Endodermal cell (in vitro differentiated cells): ENCODE measurements around the gene SPHK1. TPM values are rescaled to one million over a fixed set of nuclear protein-coding genes. Genes with fewer than 3 reads are reported as not detected.

Experiments
- DNase-seq: peaks from one replicate; pipeline ENCODE4 v3.0.0-alpha.2; 2017
- H3K27ac ChIP-seq: 2 replicates; pipeline ENCODE4 v1.5.1; 2013; ENCODE audit warnings: mild to moderate bottlenecking, low read depth, low read length, moderate library complexity
- H3K27me3 ChIP-seq: 2 replicates; pipeline ENCODE4 v1.6.1; 2013; ENCODE audit warnings: mild to moderate bottlenecking, low read length, moderate library complexity; ENCODE audit not compliant: insufficient read depth, control insufficient read depth, poor library complexity, severe bottlenecking
- H3K36me3 ChIP-seq: 2 replicates; pipeline ENCODE4 v1.7.0; 2013; ENCODE audit warnings: mild to moderate bottlenecking, low read length, moderate library complexity; ENCODE audit not compliant: control insufficient read depth, insufficient read depth
- H3K4me1 ChIP-seq: one replicate; pipeline ENCODE4 v1.7.0; 2013; ENCODE audit warnings: low read length; ENCODE audit not compliant: control insufficient read depth, insufficient read depth
- H3K4me3 ChIP-seq: 2 replicates; pipeline ENCODE4 v1.5.1; 2013; ENCODE audit warnings: mild to moderate bottlenecking, low read length, moderate library complexity
- H3K9ac ChIP-seq: 2 replicates; pipeline ENCODE4 v1.6.1; 2013; ENCODE audit warnings: mild to moderate bottlenecking, low read length, moderate library complexity; ENCODE audit not compliant: poor library complexity, severe bottlenecking; ENCODE audit errors: extremely low read depth
- H3K9me3 ChIP-seq: 2 replicates; pipeline ENCODE4 v1.6.1; 2013; ENCODE audit warnings: mild to moderate bottlenecking, low read length, moderate library complexity; ENCODE audit not compliant: control insufficient read depth
- H3K27ac Mint-ChIP-seq: 2 replicates; pipeline ENCODE4 v1.8.0; 2020; ENCODE audit warnings: mixed read lengths
- H3K27me3 Mint-ChIP-seq: 2 replicates; pipeline ENCODE4 v1.8.0; 2021; ENCODE audit warnings: mild to moderate bottlenecking, mixed read lengths; ENCODE audit not compliant: insufficient read depth
- H3K36me3 Mint-ChIP-seq: 2 replicates; pipeline ENCODE4 v1.8.0; 2020; ENCODE audit warnings: low read depth, mixed read lengths
- H3K4me1 Mint-ChIP-seq: 2 replicates; pipeline ENCODE4 v1.8.0; 2020; ENCODE audit warnings: mixed read lengths
- H3K4me3 Mint-ChIP-seq: 2 replicates; pipeline ENCODE4 v1.8.0; 2020; ENCODE audit warnings: mild to moderate bottlenecking, moderate library complexity, mixed read lengths
- H3K9me3 Mint-ChIP-seq: 2 replicates; pipeline ENCODE4 v1.8.0; 2020; ENCODE audit warnings: mild to moderate bottlenecking, mixed read lengths
- CTCF ChIP-seq: fragments of 200-600 bp; sonication (generic); conservative IDR thresholded peaks from 2 replicates; pipeline ENCODE4 v1.5.0; 2021; ENCODE audit warnings: antibody characterized with exemption, mild to moderate bottlenecking
- WGBS, 2 experiments: methylation state at CpG; one replicate each; pipeline versions ENCODE4 v1.1.5 to v1.1.7; 2013; ENCODE audit warnings: missing lambda C conversion rate in 2 of 2, mixed read lengths in 1 of 2; ENCODE audit not compliant: insufficient coverage in 1 of 2, insufficient read length in 1 of 2; 5-methylcytosine and 5-hydroxymethylcytosine counted together
- total RNA-seq, 2 donors: library from RNA; stranded (reverse); fragmentation: NEBNext Ultra II Directional in 1 of 2; extraction: Animal tissue kit (Norgen Biotek cat#: 25700) in 1 of 2; gene quantifications; 2 replicates in 1 of 2; 3 replicates in 1 of 2; pipeline ENCODE4 v1.2.1, GENCODE V29; 2021

SPHK1 gene
- total RNA-seq, 2 donors from 2014 or later: 1.5 to 1.8 TPM

GRCh38 chr17:76416899-76417298 is 32.5 kb downstream of the SPHK1 start:
- Mint-ChIP-seq H3K4me3 (no peak overlapping the region), H3K4me1 (peaks cover 9% of the 10 kb centered on the region), H3K27me3 (no peaks in the 10 kb centered on the region), H3K36me3 (peaks cover 8% of the 10 kb centered on the region), H3K9me3 (no peaks in the 10 kb centered on the region), H3K27ac (peak overlapping the region; percentile 12)
- WGBS, 2 experiments: 94 to 100% methylated on average over 1 to 4 of the region's 4 CpGs
- H3K36me3 ChIP-seq: peaks cover 10% of the 10 kb centered on the region
- DNase-seq: no peak
- no peaks in the 10 kb centered on the region for H3K27me3 ChIP-seq
- H3K4me3 ChIP-seq: no peak overlapping the region
- H3K9ac ChIP-seq: no peak overlapping the region
- H3K27ac ChIP-seq: no peak overlapping the region
- peaks cover 5% of the 10 kb centered on the region for H3K4me1 ChIP-seq
- no peak for TF ChIP-seq CTCF
- H3K9me3 ChIP-seq: no peaks in the 10 kb centered on the region

- 88 to 94% methylated on average over 8 to 11 of the region's 11 CpGs for WGBS, 2 experiments
- no peak for DNase-seq
- H3K4me1 ChIP-seq: peaks cover 5% of the 10 kb centered on the region
- H3K9ac ChIP-seq: no peak overlapping the region
- no peak overlapping the region for H3K4me3 ChIP-seq
- Mint-ChIP-seq H3K27ac (peak overlapping the region; percentile 28), H3K4me1 (peaks cover 9% of the 10 kb centered on the region), H3K36me3 (peaks cover 6% of the 10 kb centered on the region), H3K4me3 (no peak overlapping the region), H3K9me3 (no peaks in the 10 kb centered on the region), H3K27me3 (no peaks in the 10 kb centered on the region)
- H3K36me3 ChIP-seq: peaks cover 10% of the 10 kb centered on the region
- no peak for TF ChIP-seq CTCF
- no peak overlapping the region for H3K27ac ChIP-seq
- H3K9me3 ChIP-seq: no peaks in the 10 kb centered on the region
- no peaks in the 10 kb centered on the region for H3K27me3 ChIP-seq
Observed at GRCh38 chr17:76417499-76418143, 33.2 kb downstream of the SPHK1 start.

DNA sequence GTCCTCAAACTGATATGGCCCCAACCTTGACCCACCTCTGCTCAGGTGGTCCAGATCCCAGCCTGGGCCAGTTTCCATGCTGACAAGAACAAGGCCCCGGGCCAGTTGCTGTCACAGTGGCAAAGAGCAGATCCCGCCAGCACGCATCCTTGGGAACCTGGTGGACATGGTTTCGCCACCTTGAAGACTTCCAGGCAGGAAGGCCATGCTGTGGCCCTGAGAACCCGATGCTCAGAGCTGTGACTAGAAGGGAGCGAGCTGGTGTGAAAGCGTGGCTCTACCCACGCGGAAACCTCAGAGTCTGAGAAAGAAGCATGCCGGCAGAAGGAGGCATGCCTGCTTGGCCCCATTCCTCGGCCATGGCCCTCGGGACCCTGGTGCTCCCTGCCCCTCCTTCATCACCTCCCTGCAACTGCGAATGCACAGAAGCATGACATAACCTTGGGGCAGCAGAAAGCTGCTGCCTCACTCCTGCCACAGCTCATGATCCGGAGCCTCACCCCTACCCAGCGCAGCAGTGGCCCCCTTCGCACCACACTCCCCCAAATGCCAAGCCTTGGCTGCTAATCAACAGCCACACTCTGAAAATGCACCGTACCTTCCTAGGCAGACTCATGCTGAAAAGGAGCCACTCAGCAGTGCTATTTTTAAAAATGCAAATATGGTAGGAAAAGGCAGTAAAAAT is 35.3 kb downstream of the SPHK1 start:
- no peaks in the 10 kb centered on the region for H3K9me3 ChIP-seq
- WGBS, 2 experiments: 90 to 94% methylated on average over 12 to 17 of the region's 17 CpGs
- peaks cover 1% of the 10 kb centered on the region for H3K4me1 ChIP-seq
- H3K9me3 Mint-ChIP-seq: no peaks in the 10 kb centered on the region
- TF ChIP-seq CTCF: no peak
- H3K4me1 Mint-ChIP-seq: peaks cover 2% of the 10 kb centered on the region
- peaks cover 11% of the 10 kb centered on the region for H3K36me3 Mint-ChIP-seq
- no peak overlapping the region for H3K9ac ChIP-seq
- H3K27ac ChIP-seq: no peak overlapping the region
- no peak for DNase-seq
- no peak overlapping the region for H3K4me3 ChIP-seq
- H3K4me3 Mint-ChIP-seq: no peak overlapping the region
- peaks cover 3% of the 10 kb centered on the region for H3K36me3 ChIP-seq
- no peaks in the 10 kb centered on the region for H3K27me3 ChIP-seq
- peak overlapping the region; percentile 23 for H3K27ac Mint-ChIP-seq
- no peaks in the 10 kb centered on the region for H3K27me3 Mint-ChIP-seq
